HepG2 (cell line): ENCODE measurements around the gene GNG7.

Experiments used
- CTCF ChIP-seq: sonication (generic); formaldehyde crosslinking; IDR thresholded peaks from 2 replicates; pipeline ENCODE4 v1.5.0; 2020; ENCODE audit warnings: mild to moderate bottlenecking, missing genetic modification reagents, moderate library complexity
- IRF1 ChIP-seq: sonication (generic); formaldehyde crosslinking; IDR thresholded peaks from 2 replicates; pipeline ENCODE4 v1.4.0; 2020; ENCODE audit warnings: low read depth, mild to moderate bottlenecking, missing genetic modification reagents
- MIER3 ChIP-seq: IDR thresholded peaks from 2 replicates; pipeline ENCODE4 v1.6.1; 2016; ENCODE audit warnings: missing compliant biosample characterization, borderline replicate concordance
- NFE2 ChIP-seq: sonication (generic); formaldehyde crosslinking; IDR thresholded peaks from 2 replicates; pipeline ENCODE4 v1.4.0; 2020; ENCODE audit warnings: missing genetic modification reagents
- NFYB ChIP-seq: sonication (generic); formaldehyde crosslinking; IDR thresholded peaks from 2 replicates; pipeline ENCODE4 v1.4.0; 2020; ENCODE audit warnings: missing genetic modification reagents
- RBAK ChIP-seq: sonication (generic); formaldehyde crosslinking; IDR thresholded peaks from 2 replicates; pipeline ENCODE4 v1.5.1; 2020; ENCODE audit warnings: mild to moderate bottlenecking, missing genetic modification reagents
- RERE ChIP-seq: IDR thresholded peaks from 2 replicates; pipeline ENCODE4 v1.6.1; 2016; ENCODE audit warnings: low read depth, missing genetic modification reagents, missing compliant biosample characterization
- YY1 ChIP-seq: IDR thresholded peaks from 2 replicates; pipeline ENCODE4 v1.6.1; 2011; ENCODE audit warnings: low read length, low read depth, moderate library complexity, mild to moderate bottlenecking; ENCODE audit not compliant: insufficient read depth, insufficient replicate concordance
- ZBTB43 ChIP-seq: sonication (generic); formaldehyde crosslinking; conservative IDR thresholded peaks from 2 replicates; pipeline ENCODE4 v1.4.0; 2020; ENCODE audit warnings: missing genetic modification reagents
- ZNF337 ChIP-seq: sonication (generic); formaldehyde crosslinking; IDR thresholded peaks from 2 replicates; pipeline ENCODE4 v1.5.1; 2020; ENCODE audit warnings: missing genetic modification reagents, low read depth, mild to moderate bottlenecking, borderline replicate concordance
- ZNF768 ChIP-seq: sonication (generic); formaldehyde crosslinking; IDR thresholded peaks from 2 replicates; pipeline ENCODE4 v1.4.0; 2020; ENCODE audit warnings: missing genetic modification reagents
- TF ChIP-seq, protein P1 (sequence below): sonication (generic); formaldehyde crosslinking; IDR thresholded peaks from 2 replicates; pipeline ENCODE4 v1.8.1; 2023; ENCODE audit warnings: missing genetic modification reagents, mild to moderate bottlenecking, borderline replicate concordance

- TF ChIP-seq, protein P1, sequence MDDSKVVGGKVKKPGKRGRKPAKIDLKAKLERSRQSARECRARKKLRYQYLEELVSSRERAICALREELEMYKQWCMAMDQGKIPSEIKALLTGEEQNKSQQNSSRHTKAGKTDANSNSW (CRISPR knock-in tag), result no peak
- TF ChIP-seq ZNF768 (CRISPR knock-in tag), result no peak
- TF ChIP-seq ZNF337 (CRISPR knock-in tag), result no peak
- no peak for TF ChIP-seq RBAK (CRISPR knock-in tag)
- no peak for TF ChIP-seq CTCF (CRISPR knock-in tag)
- TF ChIP-seq IRF1 (CRISPR knock-in tag), result no peak
- TF ChIP-seq NFYB (CRISPR knock-in tag), result no peak
- no peak for TF ChIP-seq RERE (CRISPR knock-in tag)
- TF ChIP-seq YY1, result no peak
- TF ChIP-seq MIER3 (CRISPR knock-in tag), result no peak
- no peak for TF ChIP-seq ZBTB43
- TF ChIP-seq NFE2 (CRISPR knock-in tag), result no peak
Measured at GRCh38 chr19:2461751-2462634, 240.5 kb downstream of the GNG7 start.
